ENCODE results near the gene PNMA8C.
"Not testable (repeated sequence)": the region's sequence is repeated elsewhere in the genome, so short reads cannot be mapped to it uniquely, and the experiment has no call there.

Gene PNMA8C

GRCh38 chr19:46446021-46446420, 17.3 kb upstream of the PNMA8C start:
- DNase-seq: no peak

GRCh38 chr19:46442808-46443450, 14.2 kb upstream of the PNMA8C start:
- DNase-seq: no peak

DNA sequence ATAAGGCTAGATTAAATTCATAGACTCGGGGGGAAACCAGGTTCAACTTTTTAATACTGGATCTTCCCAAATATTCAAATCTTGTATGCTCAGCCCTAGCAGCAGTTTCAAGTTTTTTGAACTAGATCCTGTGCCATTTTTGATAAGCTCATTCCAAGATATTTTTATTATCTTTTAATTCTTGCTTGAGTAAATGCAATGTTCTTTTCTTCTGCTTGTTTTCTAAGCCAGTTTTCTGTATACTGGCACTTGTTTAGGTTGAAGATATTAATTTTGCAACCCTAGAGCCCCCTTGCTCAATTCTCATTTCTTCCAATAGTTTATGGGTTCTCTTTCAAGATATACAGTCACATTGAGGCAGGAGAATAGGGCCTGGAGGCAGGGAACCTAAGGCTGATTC, 13.1 kb upstream of the PNMA8C start:
- DNase-seq: no peak

DNA sequence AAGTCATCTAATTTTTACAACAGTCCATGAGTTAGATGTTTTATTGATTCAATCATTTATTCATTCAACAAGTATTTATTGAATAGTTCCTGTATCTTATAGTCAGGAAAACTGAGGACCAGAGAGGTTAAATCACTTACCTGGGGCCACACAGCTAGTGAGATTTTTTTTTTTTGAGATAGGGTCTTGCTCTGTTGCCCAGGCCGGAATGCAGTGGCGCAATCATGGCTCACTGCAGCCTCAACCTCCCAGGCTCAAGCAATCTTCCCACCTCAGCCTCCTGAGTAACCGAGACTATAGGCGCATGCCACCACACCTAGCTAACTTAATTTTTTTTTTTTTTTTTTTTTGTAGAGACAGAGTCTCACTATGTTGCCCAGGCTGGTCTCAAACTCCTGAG, 7.0 kb upstream of the PNMA8C start:
- DNase-seq: not testable (repeated sequence)

DNA sequence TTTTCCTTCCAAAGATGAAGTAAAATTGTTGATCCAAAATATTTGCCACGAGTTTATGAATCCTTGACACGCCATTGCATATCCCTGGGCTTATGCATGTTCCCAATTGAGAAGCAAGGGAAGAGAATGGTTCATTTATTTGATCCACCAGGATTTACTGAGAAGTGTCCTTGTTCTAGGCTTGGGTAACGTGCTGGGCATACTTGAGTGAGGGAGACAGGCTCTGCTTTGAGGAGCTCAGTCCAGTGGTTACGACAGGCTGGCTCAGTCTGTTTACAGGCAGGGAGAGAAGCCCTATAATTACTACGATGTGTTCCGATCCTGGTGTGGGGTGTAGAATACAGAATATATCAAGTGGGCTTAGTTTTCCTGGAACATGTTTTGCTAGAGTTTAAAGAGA, 6.3 kb upstream of the PNMA8C start:
- peak; percentile 37 for DNase-seq

GRCh38 chr19:46433470-46433869, 4.7 kb upstream of the PNMA8C start:
- not testable (repeated sequence) for DNase-seq

- DNase-seq: no peak
Measured at GRCh38 chr19:46431824-46432223, 3.1 kb upstream of the PNMA8C start.

- no peak for DNase-seq
Measured at GRCh38 chr19:46429999-46430398, 1.3 kb upstream of the PNMA8C start.

DNA sequence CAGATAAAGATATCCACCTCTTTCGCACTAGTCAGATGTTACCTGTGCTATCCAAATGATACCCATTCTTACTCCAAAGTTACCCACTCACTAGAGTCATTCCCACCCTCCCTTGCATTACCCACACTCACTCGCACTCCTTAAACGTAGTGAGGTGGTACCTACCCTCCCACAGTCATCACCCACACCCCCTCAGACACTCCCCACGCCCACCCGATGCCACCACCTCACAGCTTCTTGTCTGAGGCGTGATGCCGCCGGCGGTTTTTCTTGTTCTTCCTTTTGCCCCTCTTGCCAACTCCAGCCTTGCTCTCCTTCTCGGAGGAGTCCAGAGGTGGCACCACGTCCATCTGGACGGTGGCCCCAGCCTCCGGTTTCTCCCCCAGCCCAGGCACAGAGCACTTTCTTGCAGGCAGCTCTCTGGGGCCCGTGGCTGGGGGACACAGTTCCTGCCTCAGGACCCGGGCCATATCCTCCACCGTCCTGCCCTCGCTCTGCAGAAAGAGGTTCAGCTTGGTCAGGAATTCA, 1.2 kb downstream of the PNMA8C start:
- no peak for DNase-seq

- peak; percentile 66 for DNase-seq
Measured at GRCh38 chr19:46426506-46427162, 2.1 kb downstream of the PNMA8C start.

- DNase-seq: no peak
Measured at GRCh38 chr19:46426035-46426505, 2.7 kb downstream of the PNMA8C start.

- DNase-seq: no peak
Measured at GRCh38 chr19:46423188-46423587, 5.5 kb downstream of the PNMA8C start.

- DNase-seq: no peak
Measured at GRCh38 chr19:46422344-46422743, 6.4 kb downstream of the PNMA8C start.

DNA sequence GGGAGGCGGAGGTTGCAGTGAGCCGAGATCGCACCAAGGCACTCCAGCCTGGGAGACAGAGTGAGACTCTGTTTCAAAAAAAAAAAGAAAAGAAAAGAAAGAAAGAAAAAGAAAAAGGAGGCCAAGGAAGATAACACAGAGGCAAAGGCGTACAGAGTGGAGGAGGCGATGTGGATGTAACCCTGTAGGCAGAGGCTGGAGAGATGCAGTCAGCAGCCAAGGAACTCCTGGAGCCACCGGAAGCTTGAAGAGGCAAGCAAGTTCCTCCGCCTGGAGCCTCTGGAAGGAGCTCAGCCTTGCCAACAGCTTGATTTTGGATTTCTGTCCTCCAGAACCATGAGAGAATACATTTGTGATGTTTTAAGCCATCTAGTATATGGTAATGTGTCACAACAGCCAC, 8.7 kb downstream of the PNMA8C start:
- no peak for DNase-seq

- peak; percentile 81 for DNase-seq
Measured at GRCh38 chr19:46415804-46416709, 12.7 kb downstream of the PNMA8C start.

- DNase-seq: not testable (repeated sequence)
Measured at GRCh38 chr19:46414899-46415298, 13.8 kb downstream of the PNMA8C start.

GRCh38 chr19:46413262-46414031, 15.3 kb downstream of the PNMA8C start, which contains the start of gene CCDC8:
Gene CCDC8 (minus strand): TSS chr19:46413564. CDS start chr19:46412810, 754 bp downstream.
- peak; percentile 50 for DNase-seq

DNA sequence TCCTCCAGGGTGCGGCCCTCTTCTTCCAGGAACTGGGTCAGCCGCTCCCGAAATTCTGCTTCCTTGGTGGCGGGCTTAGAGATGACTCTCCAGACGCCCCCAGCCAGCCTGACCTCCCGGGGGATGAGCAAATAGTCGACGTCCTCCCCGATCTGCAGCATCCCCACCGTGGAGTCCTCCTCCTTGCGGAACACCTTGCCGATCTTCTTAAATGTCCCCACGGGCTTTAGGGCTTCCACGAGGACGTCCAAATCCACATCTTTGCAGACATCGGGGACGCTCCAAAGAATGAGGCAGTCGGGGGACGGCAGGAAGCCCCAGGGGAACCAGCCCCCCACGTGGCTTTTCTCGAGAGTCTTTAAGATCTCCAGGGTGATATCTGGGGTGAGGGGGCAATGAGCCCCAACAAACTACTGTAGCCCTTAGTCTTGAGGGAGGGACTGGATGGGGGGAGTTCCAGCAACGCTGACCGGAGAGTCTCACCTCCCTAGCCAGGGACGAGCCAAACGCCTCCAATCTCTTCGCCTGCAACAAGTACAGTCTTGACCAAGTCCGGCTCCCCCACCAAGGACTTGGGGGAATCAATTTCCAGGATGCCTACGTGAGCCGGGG, 16.0 kb downstream of the PNMA8C start:
- no peak for DNase-seq

DNA sequence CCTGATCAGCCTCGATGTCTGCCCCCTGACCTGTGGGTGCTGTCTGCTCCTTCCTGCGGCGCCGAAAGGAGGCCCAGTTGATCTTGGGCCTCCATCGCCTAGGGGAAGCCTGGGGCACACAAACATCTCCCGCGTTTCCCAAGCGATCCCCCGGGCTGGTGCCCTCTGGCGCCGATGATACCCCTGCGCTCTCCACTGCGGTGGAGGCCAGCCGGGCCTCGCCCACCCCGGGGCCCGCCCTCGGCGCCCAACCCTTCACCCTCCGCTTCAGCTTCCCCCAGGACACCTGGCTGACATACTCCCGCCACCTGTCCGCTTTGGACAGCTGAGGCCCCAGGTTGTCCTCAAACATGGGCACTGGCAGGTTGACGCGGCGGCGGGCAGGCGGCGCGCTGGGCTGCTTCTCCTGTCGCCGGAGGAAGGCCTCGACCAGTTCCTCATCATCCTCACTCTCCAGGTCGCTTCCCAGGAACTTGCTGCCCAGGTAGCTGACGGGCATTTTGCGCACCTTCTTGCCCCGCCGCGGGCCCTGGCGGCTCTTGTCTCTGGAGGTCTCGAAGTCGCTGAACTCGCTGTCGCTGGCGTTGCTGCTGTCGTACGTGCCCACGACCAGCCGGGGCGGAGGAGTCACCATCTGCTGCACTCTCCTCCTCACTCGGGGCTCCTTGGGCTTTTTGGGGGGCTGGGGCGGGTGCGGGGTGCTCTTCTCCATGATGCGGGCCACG, 16.6 kb downstream of the PNMA8C start:
- DNase-seq: no peak

- DNase-seq: no peak
Measured at GRCh38 chr19:46411088-46411924, 17.4 kb downstream of the PNMA8C start.
